ENCODE results near the gene CLCN2. TPM values are rescaled to one million over a fixed set of nuclear protein-coding genes. Genes with fewer than 3 reads are reported as not detected.

The CLCN2 gene
- total RNA-seq, 1 experiment from 2014 or later = 22.6 TPM

- peaks cover 50% of the 10 kb centered on the region for H3K27me3 Mint-ChIP-seq (ENCODE audit: low read depth)
- CTCF ChIA-PET = interaction anchor here (0.6 to 5.2 kb wide), 5 partner anchors 12 to 286 kb away, joined by 3 to 33 read pairs (median 3); no protein-coding TSS in a partner anchor
- H3K9me3 Mint-ChIP-seq = no peaks in the 10 kb centered on the region
- POLR2A ChIA-PET = no interaction called here
- no peak for DNase-seq (ENCODE audit: low spot score)
- no peak overlapping the region for H3K27ac Mint-ChIP-seq
- H3K4me3 Mint-ChIP-seq = no peak overlapping the region
- ATAC-seq = no peak
- peaks cover 15% of the 10 kb centered on the region for H3K4me1 Mint-ChIP-seq
- no peaks in the 10 kb centered on the region for H3K36me3 Mint-ChIP-seq
- TF ChIP-seq PREB (CRISPR knock-in tag; IDR thresholded peaks at IDR 0.05; ENCODE audit: borderline replicate concordance) = no peak
- TF ChIP-seq ZNF317 (CRISPR knock-in tag; IDR thresholded peaks at IDR 0.05; ENCODE audit: borderline replicate concordance, low read depth) = no peak
- TF ChIP-seq CREB1 (CRISPR knock-in tag; IDR thresholded peaks at IDR 0.05) = no peak
- TF ChIP-seq TEAD1 (CRISPR knock-in tag; IDR thresholded peaks at IDR 0.05) = no peak
- TF ChIP-seq ZNF423 (CRISPR knock-in tag; IDR thresholded peaks at IDR 0.05) = no peak
- TF ChIP-seq ZBTB21 (CRISPR knock-in tag; IDR thresholded peaks at IDR 0.05; ENCODE audit: borderline replicate concordance) = no peak
- no peak for TF ChIP-seq ZMAT4 (CRISPR knock-in tag; IDR thresholded peaks at IDR 0.05)
- TF ChIP-seq OVOL2 (CRISPR knock-in tag; IDR thresholded peaks at IDR 0.05; ENCODE audit: borderline replicate concordance) = no peak
- no peak for TF ChIP-seq AFF4 (CRISPR knock-in tag; IDR thresholded peaks at IDR 0.05; ENCODE audit: borderline replicate concordance)
- TF ChIP-seq ARID4B (CRISPR knock-in tag; IDR thresholded peaks at IDR 0.05; ENCODE audit: borderline replicate concordance) = no peak
- no peak for TF ChIP-seq ZNF263 (CRISPR knock-in tag; IDR thresholded peaks at IDR 0.05; ENCODE audit: low read depth)
- no peak for TF ChIP-seq ATF3 (CRISPR knock-in tag; conservative IDR thresholded peaks at IDR 0.05)
- TF ChIP-seq ZNF671 (CRISPR knock-in tag; IDR thresholded peaks at IDR 0.05) = no peak
- no peak for TF ChIP-seq CDX4 (CRISPR knock-in tag; IDR thresholded peaks at IDR 0.05; ENCODE audit: borderline replicate concordance)
- TF ChIP-seq MLX (CRISPR knock-in tag; IDR thresholded peaks at IDR 0.05) = no peak
- TF ChIP-seq TP53 (CRISPR knock-in tag; IDR thresholded peaks at IDR 0.05) = no peak
- no peak for TF ChIP-seq ZNF512 (CRISPR knock-in tag; IDR thresholded peaks at IDR 0.05; ENCODE audit: borderline replicate concordance)
- no peak for TF ChIP-seq ZNF425 (CRISPR knock-in tag; conservative IDR thresholded peaks at IDR 0.05)
Observed at GRCh38 chr3:184383033-184383740, 21.8 kb upstream of the CLCN2 start.
